H1 (cell line): ENCODE measurements around the gene MANBA. TPM values are rescaled to one million over a fixed set of nuclear protein-coding genes. Genes with fewer than 3 reads are reported as not detected.

Source experiments
- CTCF ChIA-PET: fragments of 300-600 bp; sonication (Branson Sonifier 250); formaldehyde crosslinking; loops from one replicate; lab custom pipeline; 2021; ENCODE audit not compliant: partially characterized antibody; lab: Charles Lee
- POLR2A ChIA-PET: fragments of 300-600 bp; sonication (Branson Sonifier 250); formaldehyde crosslinking; loops from one replicate; lab custom pipeline; 2021; ENCODE audit warnings: inconsistent platforms; ENCODE audit not compliant: partially characterized antibody; lab: Charles Lee
- DNase-seq, 2 experiments: peaks; one replicate each; pipeline versions ENCODE4 v3.0.0 to v3.0.0-alpha.2; 2010 to 2022; ENCODE audit warnings: low spot score in 2 of 2, low read depth in 1 of 2, mixed read lengths in 1 of 2
- FAIRE-seq: peaks from 2 replicates; lab custom pipeline; 2011; peaks lifted over from hg19 to GRCh38; lab: Jason Lieb, UNC
- H2AFZ ChIP-seq: 2 replicates; pipeline ENCODE4 v1.8.1; 2012; ENCODE audit warnings: low read length, inconsistent platforms
- H2AK5ac ChIP-seq: 2 replicates; pipeline ENCODE4 v1.6.1; 2013; ENCODE audit warnings: low read depth, low read length
- H2BK120ac ChIP-seq: replicated peaks from 2 replicates; pipeline ENCODE3; 2013; ENCODE audit warnings: low read depth, low read length, inconsistent platforms
- H2BK12ac ChIP-seq: 2 replicates; pipeline ENCODE4 v1.6.1; 2013; ENCODE audit warnings: low read depth, low read length
- H2BK15ac ChIP-seq: 2 replicates; pipeline ENCODE4 v1.6.1; 2013; ENCODE audit warnings: low read length
- H2BK20ac ChIP-seq: 2 replicates; pipeline ENCODE4 v1.6.1; 2013; ENCODE audit warnings: low read length
- H2BK5ac ChIP-seq: 2 replicates; pipeline ENCODE4 v1.6.1; 2013; ENCODE audit warnings: low read depth, low read length
- H3K14ac ChIP-seq: 2 replicates; pipeline ENCODE4 v1.6.1; 2013; ENCODE audit warnings: inconsistent platforms; ENCODE audit not compliant: insufficient read length
- H3K18ac ChIP-seq: 2 replicates; pipeline ENCODE4 v1.6.1; 2013; ENCODE audit warnings: low read length; ENCODE audit errors: extremely low read depth
- H3K23ac ChIP-seq: 2 replicates; pipeline ENCODE4 v1.6.1; 2013; ENCODE audit warnings: inconsistent platforms; ENCODE audit not compliant: insufficient read length
- H3K23me2 ChIP-seq: 2 replicates; pipeline ENCODE4 v1.6.1; 2013; ENCODE audit warnings: low read depth, low read length
- H3K27ac ChIP-seq: 2 replicates; pipeline ENCODE4 v1.6.1; 2011; ENCODE audit warnings: low read depth, low read length, inconsistent platforms
- H3K27me3 ChIP-seq, 4 experiments: replicated peaks in 1 of 4; 1 replicate in 1 of 4; 2 replicates in 3 of 4; pipeline versions ENCODE4 v1.6.1 to v1.8.1; 2011 to 2013; ENCODE audit warnings: low read length in 3 of 4, mild to moderate bottlenecking in 3 of 4, inconsistent platforms in 2 of 4, mixed read lengths in 2 of 4, moderate library complexity in 1 of 4; ENCODE audit not compliant: control insufficient read depth in 3 of 4, insufficient read depth in 3 of 4; ENCODE audit errors: extremely low read depth in 1 of 4
- H3K36me3 ChIP-seq, 4 experiments: 2 replicates each; pipeline versions ENCODE4 v1.6.1 to v1.8.1; 2011 to 2013; ENCODE audit warnings: mild to moderate bottlenecking in 4 of 4, low read length in 3 of 4, moderate library complexity in 2 of 4, control low read depth in 1 of 4, inconsistent platforms in 1 of 4; ENCODE audit not compliant: insufficient read depth in 4 of 4, control insufficient read depth in 2 of 4
- H3K4ac ChIP-seq: replicated peaks from 2 replicates; pipeline ENCODE3; 2013; ENCODE audit warnings: low read length, low read depth, mixed read lengths, inconsistent platforms; ENCODE audit not compliant: insufficient read length
- H3K4me1 ChIP-seq, 4 experiments: replicated peaks in 1 of 4; 1 replicate in 1 of 4; 2 replicates in 3 of 4; pipeline versions ENCODE4 v1.6.1 to v1.8.1; 2011 to 2013; ENCODE audit warnings: low read length in 3 of 4, inconsistent platforms in 2 of 4, mixed read lengths in 1 of 4; ENCODE audit not compliant: insufficient read depth in 4 of 4, control insufficient read depth in 3 of 4
- H3K4me2 ChIP-seq, 2 experiments: 2 replicates each; pipeline versions ENCODE4 v1.6.1 to v1.8.1; 2011 to 2013; ENCODE audit warnings: low read depth in 2 of 2, low read length in 2 of 2, control low read depth in 1 of 2, inconsistent platforms in 1 of 2, mild to moderate bottlenecking in 1 of 2; ENCODE audit not compliant: insufficient read depth in 1 of 2
- H3K4me3 ChIP-seq, 4 experiments: fragments of 200-600, 300-600 bp in 1 of 4; sonication (generic), shearing (Covaris generic), sonication (Bioruptor Twin) in 1 of 4; 2 replicates each; pipeline versions ENCODE4 v1.5.1 to v1.8.1; 2011 to 2016; ENCODE audit warnings: low read length in 4 of 4, low read depth in 3 of 4, control low read depth in 2 of 4, inconsistent platforms in 2 of 4, mild to moderate bottlenecking in 2 of 4, mixed read lengths in 1 of 4, moderate library complexity in 1 of 4; ENCODE audit not compliant: insufficient read depth in 2 of 4; ENCODE audit errors: extremely low read depth in 1 of 4
- H3K56ac ChIP-seq: replicated peaks from 2 replicates; pipeline ENCODE3; 2013; ENCODE audit warnings: low read depth, mild to moderate bottlenecking, mixed read lengths, low read length, inconsistent platforms; ENCODE audit not compliant: insufficient read length
- H3K79me1 ChIP-seq: 2 replicates; pipeline ENCODE4 v1.6.1; 2013; ENCODE audit warnings: low read depth, low read length, control low read depth
- H3K79me2 ChIP-seq, 2 experiments: 2 replicates each; pipeline versions ENCODE4 v1.6.1 to v1.8.1; 2012 to 2013; ENCODE audit warnings: low read length in 2 of 2, mild to moderate bottlenecking in 2 of 2, inconsistent platforms in 1 of 2; ENCODE audit not compliant: insufficient read depth in 2 of 2, control insufficient read depth in 1 of 2
- H3K9ac ChIP-seq, 4 experiments: replicated peaks in 1 of 4; 1 replicate in 1 of 4; 2 replicates in 3 of 4; pipeline versions ENCODE4 v1.6.1 to v1.8.1; 2011 to 2013; ENCODE audit warnings: low read depth in 3 of 4, low read length in 3 of 4, control low read depth in 2 of 4, mild to moderate bottlenecking in 2 of 4, moderate library complexity in 2 of 4, inconsistent platforms in 1 of 4; ENCODE audit errors: extremely low read depth in 1 of 4
- H3K9me3 ChIP-seq, 2 experiments: 2 replicates each; pipeline versions ENCODE4 v1.6.1 to v1.8.1; 2012 to 2013; ENCODE audit warnings: mild to moderate bottlenecking in 2 of 2, moderate library complexity in 2 of 2, control low read depth in 1 of 2, inconsistent platforms in 1 of 2, low read depth in 1 of 2, low read length in 1 of 2, mixed read lengths in 1 of 2; ENCODE audit not compliant: insufficient read depth in 2 of 2
- H4K20me1 ChIP-seq, 2 experiments: replicated peaks in 1 of 2; 2 replicates each; pipeline versions ENCODE3 to v1.8.1; 2011 to 2013; ENCODE audit warnings: inconsistent platforms in 2 of 2, low read length in 2 of 2, mild to moderate bottlenecking in 1 of 2; ENCODE audit not compliant: insufficient read depth in 2 of 2, control insufficient read depth in 1 of 2
- H4K5ac ChIP-seq: 2 replicates; pipeline ENCODE4 v1.6.1; 2013; ENCODE audit warnings: low read length, low read depth, mixed read lengths, inconsistent platforms; ENCODE audit not compliant: insufficient read length
- H4K8ac ChIP-seq: 2 replicates; pipeline ENCODE4 v1.8.0; 2013; ENCODE audit warnings: mild to moderate bottlenecking, moderate library complexity, low read length, inconsistent platforms; ENCODE audit not compliant: insufficient read depth; ENCODE audit errors: extremely low read depth
- H4K91ac ChIP-seq: replicated peaks from 2 replicates; pipeline ENCODE3; 2013; ENCODE audit warnings: low read length, mixed read lengths, inconsistent platforms; ENCODE audit not compliant: insufficient read length
- ATF3 ChIP-seq: IDR thresholded peaks from 2 replicates; pipeline ENCODE4 v1.6.1; 2011; ENCODE audit warnings: low read depth, mild to moderate bottlenecking, low read length; ENCODE audit not compliant: insufficient read depth
- CBX8 ChIP-seq: fragments of 300-800, 300-1000 bp; sonication (generic); IDR thresholded peaks from 2 replicates; pipeline ENCODE4 v1.7.1; 2016; ENCODE audit warnings: low read depth, low read length, borderline replicate concordance
- CEBPB ChIP-seq: IDR thresholded peaks from 2 replicates; pipeline ENCODE4 v1.6.1; 2012; ENCODE audit warnings: low read depth, low read length
- JUN ChIP-seq: IDR thresholded peaks from 2 replicates; pipeline ENCODE4 v1.6.1; 2011; ENCODE audit warnings: low read depth, mild to moderate bottlenecking, improper control_type of control experiment, low read length
- RFX5 ChIP-seq: IDR thresholded peaks from 2 replicates; pipeline ENCODE4 v1.6.1; 2011; ENCODE audit warnings: low read depth, low read length, improper control_type of control experiment, borderline replicate concordance
- WGBS, 2 experiments: shearing (Covaris generic) in 1 of 2; methylation state at CpG; one replicate each; pipeline versions ENCODE4 v1.1.6 to v1.1.7; 2013 to 2015; ENCODE audit warnings: low lambda C conversion rate in 2 of 2, mixed read lengths in 2 of 2, inconsistent platforms in 1 of 2, low coverage in 1 of 2, missing lambda C conversion rate in 1 of 2; ENCODE audit not compliant: insufficient replicate concordance in 2 of 2, insufficient coverage in 1 of 2, insufficient read length in 1 of 2; ENCODE audit errors: extremely low coverage in 1 of 2, missing lambda C conversion rate in 1 of 2; 5-methylcytosine and 5-hydroxymethylcytosine counted together
- polyA plus RNA-seq, 7 experiments: library from polyadenylated mRNA; depleted of rRNA in 3 of 7; stranded (reverse) in 5 of 7; unstranded in 2 of 7; fragments of >200 nt in 5 of 7; fragments of 200-250 nt in 2 of 7; gene quantifications; 1 replicate in 5 of 7; 2 replicates in 1 of 7; 4 replicates in 1 of 7; pipeline versions ENCODE4 v1.2.1 to v1.2.3, GENCODE V29; 2011 to 2013; ENCODE audit warnings: missing spikeins in 2 of 7, mixed read lengths in 2 of 7
- total RNA-seq: library from RNA; stranded (reverse); fragmentation: NEBNext Ultra II Directional; extraction: Animal tissue kit (Norgen Biotek cat#: 25700); gene quantifications from 2 replicates; pipeline ENCODE4 v1.2.1, GENCODE V29; 2021
- TF ChIP-seq, protein P1 (sequence below): IDR thresholded peaks from 2 replicates; pipeline ENCODE4 v1.6.1; 2012; ENCODE audit warnings: inconsistent platforms

MANBA gene
- total and polyA plus RNA-seq, 2 of the 8 experiments (the other 6 are each of a cell fraction or from before 2014, with no cell fraction given), result 22.9 to 27.8 TPM

DNA sequence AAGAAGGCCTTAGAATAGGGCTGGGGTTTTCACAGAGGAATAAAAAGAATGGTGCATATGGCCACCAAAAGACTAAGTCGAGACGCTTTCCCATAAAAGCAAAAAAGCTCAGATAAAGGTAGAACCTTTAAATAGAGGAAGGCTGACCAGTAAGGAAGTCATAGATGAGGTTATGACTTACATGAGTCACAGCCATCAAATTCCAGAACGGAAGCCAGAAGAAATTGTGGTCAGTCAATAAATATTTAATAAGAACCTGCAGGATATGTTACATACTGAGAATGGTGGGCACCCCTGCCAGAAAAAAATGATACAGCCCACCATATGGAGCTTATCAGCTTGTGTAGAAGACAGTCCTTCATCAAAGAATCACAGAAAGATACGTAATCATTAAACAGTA is 120.1 kb downstream of the MANBA start:
- Histone ChIP-seq H3K23ac (no peak overlapping the region), H3K4me1 (no peaks in the 10 kb centered on the region)
- 93% methylated on average over 4 of the region's 4 CpGs; no CpG with 5 or more reads in 1 of the 2 experiments for WGBS, 2 experiments
- no peak for TF ChIP-seq ATF3
- no peak for TF ChIP-seq CEBPB
- no peak for TF ChIP-seq JUN
- TF ChIP-seq, protein P1, sequence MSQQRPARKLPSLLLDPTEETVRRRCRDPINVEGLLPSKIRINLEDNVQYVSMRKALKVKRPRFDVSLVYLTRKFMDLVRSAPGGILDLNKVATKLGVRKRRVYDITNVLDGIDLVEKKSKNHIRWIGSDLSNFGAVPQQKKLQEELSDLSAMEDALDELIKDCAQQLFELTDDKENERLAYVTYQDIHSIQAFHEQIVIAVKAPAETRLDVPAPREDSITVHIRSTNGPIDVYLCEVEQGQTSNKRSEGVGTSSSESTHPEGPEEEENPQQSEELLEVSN, result no peak
- no peak for TF ChIP-seq CBX8
- TF ChIP-seq RFX5, result no peak
- TF ChIP-seq, all 59 proteins: peak for 0
- H3K9ac ChIP-seq, result no peak overlapping the region
- H2BK120ac ChIP-seq, result no peak overlapping the region
- no peaks in the 10 kb centered on the region for H3K27me3 ChIP-seq
- no peaks in the 10 kb centered on the region for H3K79me1 ChIP-seq
- no peak overlapping the region for H4K8ac ChIP-seq
- H2BK20ac ChIP-seq, result no peak overlapping the region
- no peak overlapping the region for H3K14ac ChIP-seq
- H3K9me3 ChIP-seq, result no peaks in the 10 kb centered on the region
- H3K36me3 ChIP-seq, result peaks cover 0 to 6% (median 2%) of the 10 kb centered on the region in 4 experiments; a peak in 5 of 8 replicates
- H3K18ac ChIP-seq, result no peak overlapping the region
- H2AK5ac ChIP-seq, result no peak overlapping the region
- no peak for FAIRE-seq
- no peak overlapping the region for H3K4me3 ChIP-seq
- no peaks in the 10 kb centered on the region for H3K79me2 ChIP-seq
- H4K91ac ChIP-seq, result no peak overlapping the region
- no peak for DNase-seq
- no peak overlapping the region for H3K56ac ChIP-seq
- H3K4ac ChIP-seq, result no peak overlapping the region
- no peak overlapping the region for H2AFZ ChIP-seq
- 0 out of 2 replicates have a peak, but pooled peaks cover 2% of the 10 kb centered on the region for H3K23me2 ChIP-seq
- ChIA-PET POLR2A (no interaction called here), CTCF (interaction anchor here (0.6 to 1.9 kb wide), 2 partner anchors 17 to 363 kb away, joined by 4 read pairs; no protein-coding TSS in a partner anchor)
- H3K4me2 ChIP-seq, result no peak overlapping the region
- no peak overlapping the region for H3K27ac ChIP-seq
- no peak overlapping the region for H2BK12ac ChIP-seq
- H4K20me1 ChIP-seq, result no peaks in the 10 kb centered on the region
- H2BK5ac ChIP-seq, result no peak overlapping the region
- no peak overlapping the region for H2BK15ac ChIP-seq
- no peak overlapping the region for H4K5ac ChIP-seq
